ENCODE measurements around the gene PPP1R27.

PPP1R27 gene

GRCh38 chr17:81803728-81804558 is 30.9 kb downstream of the PPP1R27 start, which contains the start of gene GCGR:
GCGR (plus strand) TSS chr17:81804150; CDS start chr17:81809019, 4,869 bp downstream.
- DNase-seq: no peak

- DNase-seq: no peak
Measured at GRCh38 chr17:81802856-81803643, 31.8 kb downstream of the PPP1R27 start.

GRCh38 chr17:81802048-81802758 is 32.6 kb downstream of the PPP1R27 start:
- no peak for DNase-seq

GRCh38 chr17:81801327-81801726 is 33.5 kb downstream of the PPP1R27 start:
- no peak for DNase-seq

- DNase-seq: no peak
Measured at GRCh38 chr17:81794509-81794908, 40.3 kb downstream of the PPP1R27 start.

- DNase-seq: no peak
Measured at GRCh38 chr17:81794074-81794476, 40.8 kb downstream of the PPP1R27 start.

- no peak for DNase-seq
Measured at GRCh38 chr17:81792675-81793615, 41.9 kb downstream of the PPP1R27 start.

Data from DMS 273 treated with DMSO at 0.1 percent for 48 hours (cell line).